Measurements from ENCODE around the gene ZSWIM4. TPM values are rescaled to one million over a fixed set of nuclear protein-coding genes. Genes with fewer than 3 reads are reported as not detected.

ZSWIM4 gene
- total and polyA plus RNA-seq, 2 of the 4 experiments (the other 2 are of a cell fraction) = 2.2 to 6.2 TPM

- intact Hi-C loops (cut with micrococcal nuclease) = loop anchor here (5.0 kb wide), 1 partner anchor 133 kb away; no protein-coding TSS in a partner anchor
- Histone ChIP-seq H2AFZ (replicated peaks; ENCODE audit: low read length, poor library complexity) (peak overlapping the region; percentile 89), H3K4me1 (ENCODE audit: control insufficient read depth, insufficient read depth, low read length) (peaks cover 13% of the 10 kb centered on the region), H3K14ac (replicated peaks; ENCODE audit: low read depth, low read length) (no peak overlapping the region), H4K8ac (ENCODE audit: low read depth in 2 of 2, low read length in 2 of 2) (peak overlapping the region in 1 of 2 experiments; percentile 42; a peak in 1 of 4 replicates), H3K9me3 (ENCODE audit: control insufficient read depth, insufficient read depth, low read length) (no peaks in the 10 kb centered on the region), H2BK5ac (ENCODE audit: low read depth, low read length, poor library complexity, severe bottlenecking) (no peak overlapping the region), H3K9me1 (ENCODE audit: insufficient read depth, low read length) (peaks cover 9% of the 10 kb centered on the region), H2BK15ac (ENCODE audit: low read depth, low read length) (no peak overlapping the region), H2BK20ac (ENCODE audit: low read depth, low read length) (peak overlapping the region; percentile 16; the same call in 1 of the 2 replicates), H4K91ac (ENCODE audit: insufficient read depth, low read depth, low read length) (peak overlapping the region; percentile 47), H3K23ac (ENCODE audit: low read depth, low read length) (peak overlapping the region; percentile 44; the same call in 1 of the 2 replicates), H3K79me1 (ENCODE audit: low read depth in 1 of 2, low read length in 2 of 2) (peaks cover 11 to 43% of the 10 kb centered on the region in 2 experiments; a peak in 3 of 4 replicates), H3K9ac (ENCODE audit: low read depth, low read length) (no peak overlapping the region), H4K5ac (ENCODE audit: low read depth, low read length) (no peak overlapping the region), H4K20me1 (ENCODE audit: insufficient read depth, low read length) (no peaks in the 10 kb centered on the region), H2AK5ac (ENCODE audit: low read depth, low read length) (peak overlapping the region; percentile 74), H3K36me3 (ENCODE audit: control insufficient read depth, insufficient read depth, low read length) (no peaks in the 10 kb centered on the region), H2AK9ac (replicated peaks; ENCODE audit: low read depth, low read length, poor library complexity) (no peak overlapping the region), H3K4ac (ENCODE audit: low read depth, low read length) (peak overlapping the region; percentile 37; the same call in 1 of the 2 replicates), H3K56ac (ENCODE audit: extremely low read depth, insufficient read depth, low read length) (no peak overlapping the region), H3K4me2 (ENCODE audit: low read depth, low read length) (no peak overlapping the region; the same call in 1 of the 2 replicates), H2BK120ac (ENCODE audit: low read depth, low read length) (peak overlapping the region; percentile 12; the same call in 1 of the 2 replicates), H3K27me3 (ENCODE audit: control insufficient read depth, insufficient read depth, low read length) (no peaks in the 10 kb centered on the region), H3K18ac (ENCODE audit: low read depth, low read length) (no peak overlapping the region), H3K4me3 (ENCODE audit: insufficient read depth, low read depth, low read length) (peak overlapping the region; percentile 70), H3K27ac (ENCODE audit: insufficient read depth, low read length) (no peak overlapping the region)
- in situ Hi-C loops (cut with MboI; ENCODE audit: low sequenced_read_pairs) = loop anchor here (5.0 to 25.0 kb wide), 3 partner anchors 83 to 578 kb away; no protein-coding TSS in a partner anchor
- POLR2A ChIA-PET (ENCODE audit: unreplicated experiment) = interaction anchor here (0.6 kb wide), 1 partner anchor 50 kb away, joined by 9 read pairs; no protein-coding TSS in a partner anchor
- DNase-seq (no peak), ATAC-seq (ENCODE audit: low read depth) (no peak)
- CTCF ChIA-PET = no interaction called here
- dilution Hi-C loops (cut with HindIII; ENCODE audit: low sequenced_read_pairs, unreplicated experiment) = no loop called here
- BruUV-seq (replicated peaks) = no TSS peak
- 7% methylated on average over 5 of the region's 113 CpGs; no CpG with 5 or more reads in 1 of the 2 experiments for WGBS, 2 experiments (ENCODE audit: extremely low coverage in 2 of 2, insufficient read length in 1 of 2)
- TF ChIP-seq USF2 (IDR thresholded peaks at IDR 0.05; ENCODE audit: low read depth, low read length) (no peak), CEBPB (IDR thresholded peaks at IDR 0.05; ENCODE audit: low read depth, low read length) (no peak), MAFK (IDR thresholded peaks at IDR 0.05; ENCODE audit: low read depth, low read length) (no peak), CHD1 (IDR thresholded peaks at IDR 0.05; ENCODE audit: low read depth, low read length) (no peak), MAZ (IDR thresholded peaks at IDR 0.05; ENCODE audit: borderline replicate concordance, low read depth, low read length) (no peak), MXI1 (IDR thresholded peaks at IDR 0.05; ENCODE audit: borderline replicate concordance, low read depth, low read length) (no peak), FOS (IDR thresholded peaks at IDR 0.05; ENCODE audit: low read depth, low read length) (no peak), SMC3 (IDR thresholded peaks at IDR 0.05; ENCODE audit: low read depth, low read length) (no peak), RCOR1 (IDR thresholded peaks at IDR 0.05; ENCODE audit: insufficient replicate concordance, low read length) (no peak), RFX5 (IDR thresholded peaks at IDR 0.05; ENCODE audit: low read depth, low read length) (no peak), BHLHE40 (IDR thresholded peaks at IDR 0.05; ENCODE audit: low read depth, low read length) (no peak), POLR2A (IDR thresholded peaks at IDR 0.05; ENCODE audit: low read depth, low read length) (no peak), RAD21 (IDR thresholded peaks at IDR 0.05; ENCODE audit: low read length) (no peak), NFE2L2 (IDR thresholded peaks at IDR 0.05; ENCODE audit: low read depth, low read length) (no peak), CTCF (conservative IDR thresholded peaks at IDR 0.05; ENCODE audit: low read depth, low read length) (no peak)
These were observed 69.7 kb downstream of the ZSWIM4 start for GRCh38 chr19:13864667-13865570.
